NCI-H345 (cell line): ENCODE measurements around the gene MORN2.

ENCODE experiments used
- DNase-seq: peaks from one replicate; lab custom pipeline; 2025; lab: John Stamatoyannopoulos, UW

The MORN2 gene

DNA sequence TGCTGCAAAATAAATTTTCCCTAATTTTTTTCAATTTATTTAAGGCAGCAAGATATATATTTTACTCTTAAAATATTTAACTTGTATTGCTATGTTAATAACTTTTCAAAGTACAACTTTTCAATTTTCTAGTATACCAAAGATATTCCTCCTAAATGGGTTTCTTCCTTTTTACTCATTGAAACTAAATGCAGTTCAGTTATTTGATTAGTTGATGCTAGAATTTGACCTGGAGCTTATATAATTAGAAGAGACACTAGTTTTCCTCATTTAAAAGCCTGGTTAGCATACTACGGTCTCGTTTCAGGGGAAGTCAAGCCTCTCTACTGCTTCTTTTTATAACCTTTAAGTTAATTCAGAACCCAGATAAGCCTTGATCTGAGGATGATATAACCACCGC is 13.8 kb downstream of the MORN2 start, which contains the start of gene ARHGEF33:
Gene ARHGEF33 (plus strand): TSS at position 301 of the 400 bp plus-strand sequence. CDS start 29,573 bp downstream, outside the sequence.
- DNase-seq: no peak

DNA sequence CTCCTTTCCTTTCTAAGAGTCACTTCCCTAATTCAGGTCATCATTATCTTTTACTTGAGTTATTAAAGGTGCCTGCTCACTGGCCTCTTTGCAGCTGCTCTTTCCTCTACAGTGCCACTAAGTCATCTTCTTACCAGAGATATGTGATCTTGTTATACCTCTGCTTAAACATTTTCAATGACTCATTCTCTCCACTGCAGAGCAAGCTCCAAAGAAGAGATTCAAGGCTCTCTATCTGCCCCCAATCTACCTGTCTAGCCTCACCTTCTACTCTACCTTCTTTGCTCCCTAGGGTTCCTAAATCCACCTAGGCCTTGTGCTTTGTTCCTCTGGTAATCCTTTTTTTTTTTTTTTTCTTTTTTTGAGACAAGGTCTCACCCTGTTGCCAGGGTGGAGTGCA is 17.0 kb downstream of the MORN2 start:
- DNase-seq: no peak

DNA sequence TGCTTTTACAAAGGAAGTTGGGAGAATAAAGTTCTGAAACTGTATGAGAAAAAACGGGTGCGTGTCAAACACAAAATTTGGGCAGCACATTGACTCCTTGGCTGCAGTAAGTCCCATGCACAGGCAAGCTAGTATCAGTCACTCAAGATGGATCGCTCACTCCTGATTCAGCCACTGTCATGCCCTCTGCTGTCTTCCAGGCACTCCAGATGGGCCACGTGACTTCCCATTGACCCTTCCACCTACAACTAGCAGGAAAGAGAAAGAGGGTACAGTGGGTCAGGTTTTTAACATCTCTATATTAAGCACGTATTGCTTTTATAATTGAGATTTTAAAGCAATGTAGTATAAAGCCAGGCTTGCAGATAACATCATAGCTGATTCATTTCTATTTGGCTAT is 22.5 kb downstream of the MORN2 start:
- DNase-seq: no peak

DNA sequence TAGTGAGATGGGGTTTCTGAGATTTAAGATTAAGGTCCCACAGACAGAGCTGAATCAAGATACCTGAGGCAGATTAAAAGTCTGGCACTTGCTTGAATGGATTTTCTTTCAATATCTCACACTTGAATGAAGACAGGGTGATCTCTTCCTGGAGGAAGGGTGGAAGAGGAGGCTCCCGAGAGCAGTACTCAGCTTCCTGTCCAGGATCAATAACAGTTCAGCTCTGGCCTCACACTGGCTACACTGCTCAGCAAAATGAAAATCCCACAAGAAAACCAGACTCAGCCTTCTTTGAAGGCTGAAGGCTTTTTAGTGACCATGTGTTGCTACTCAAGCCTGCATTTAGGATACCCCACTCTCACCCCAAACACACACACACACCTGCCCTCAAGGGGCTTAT is 24.9 kb downstream of the MORN2 start:
- DNase-seq: no peak

DNA sequence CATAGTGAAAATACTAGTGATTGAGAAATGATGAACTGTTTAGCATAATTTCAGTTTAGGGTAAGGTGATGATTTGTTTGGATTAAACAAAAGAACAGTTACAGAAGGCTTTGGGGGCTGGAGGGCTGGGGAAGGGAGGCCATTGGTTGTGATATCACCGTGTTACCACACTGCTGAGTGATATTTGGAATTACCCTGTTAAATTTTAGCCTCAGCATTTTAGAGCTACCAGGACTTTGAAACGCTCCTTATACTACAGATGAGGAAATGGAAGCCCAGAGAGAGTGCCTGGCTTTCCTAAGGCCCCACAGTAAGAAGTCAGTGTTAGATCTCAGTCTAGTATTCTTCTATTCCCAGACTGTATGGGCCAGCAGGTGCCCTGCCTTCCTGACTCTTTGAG is 29.5 kb downstream of the MORN2 start:
- no peak for DNase-seq

DNA sequence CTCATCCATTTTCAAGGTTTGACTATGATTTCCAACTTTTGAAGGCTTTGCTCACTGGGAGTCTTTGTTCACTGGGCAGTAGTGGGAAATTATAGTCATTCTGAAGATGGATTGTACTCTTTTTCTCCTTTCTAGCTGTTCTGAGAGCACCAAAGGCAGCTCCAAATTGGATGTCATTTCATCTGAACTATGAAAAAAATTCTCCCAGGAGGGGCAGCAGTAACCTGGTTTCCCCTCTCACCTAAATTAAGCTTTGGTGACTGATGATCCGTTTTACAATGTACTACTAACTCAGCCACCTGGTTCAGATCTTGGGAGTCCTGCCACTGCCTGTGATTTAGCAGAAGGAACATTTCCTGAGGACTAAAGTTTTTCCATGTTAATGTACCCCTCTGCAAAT is 31.5 kb downstream of the MORN2 start:
- DNase-seq: no peak

DNA sequence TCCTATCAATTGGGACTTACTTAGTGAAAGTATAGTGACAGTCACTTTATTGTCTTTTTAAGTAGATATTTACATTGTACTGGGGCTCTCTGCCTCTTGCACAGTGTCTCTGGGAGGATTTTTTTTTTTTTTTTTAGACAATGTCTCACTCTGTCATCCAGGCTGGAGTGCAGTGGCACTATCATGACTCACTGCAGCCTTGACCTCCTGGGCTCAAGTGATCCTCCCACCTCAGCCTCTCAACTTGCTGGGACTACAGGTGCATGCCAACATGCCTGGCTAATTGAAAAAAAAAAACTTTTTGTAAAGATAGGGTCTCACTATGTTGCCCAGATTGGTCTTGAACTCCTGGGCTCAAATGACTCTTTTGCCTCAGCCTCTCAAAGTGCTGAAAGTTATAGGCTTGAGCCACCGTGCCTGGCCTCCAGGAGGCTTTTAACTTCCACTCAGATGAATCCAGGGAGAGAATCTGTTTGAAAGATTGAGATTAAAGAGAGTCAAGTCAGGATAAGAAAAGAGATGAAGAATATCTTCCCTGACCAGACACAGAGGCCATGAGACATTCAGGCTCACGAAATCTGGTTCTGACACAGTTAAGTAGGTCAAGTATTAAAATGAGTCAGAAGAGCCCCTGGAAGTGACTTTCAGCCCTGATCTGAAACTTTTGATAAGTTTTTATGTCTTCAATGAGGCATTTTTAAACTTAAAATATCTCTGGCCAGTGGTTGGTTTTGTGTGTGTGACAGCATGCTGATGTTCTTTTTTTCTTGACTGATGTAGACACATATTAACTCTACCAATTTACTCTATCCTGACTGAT is 32.2 kb downstream of the MORN2 start:
- DNase-seq: no peak

DNA sequence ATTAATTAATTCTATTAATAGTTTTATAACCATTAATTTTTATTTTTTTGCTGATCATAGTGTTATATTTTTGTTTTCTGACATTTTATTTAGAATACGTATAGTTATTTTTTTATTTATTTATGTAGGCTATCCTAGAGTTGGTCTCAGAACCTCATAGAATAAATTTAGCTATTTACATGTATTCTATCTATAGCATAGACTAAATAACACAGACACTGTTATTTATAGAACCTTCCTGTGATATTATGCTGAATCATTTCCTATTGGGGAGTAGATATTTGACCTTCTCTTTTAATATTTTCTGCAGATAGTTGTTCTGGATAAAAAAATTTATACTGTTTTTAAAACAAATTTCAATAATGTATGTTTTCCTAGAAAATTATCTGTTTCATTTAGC is 34.1 kb downstream of the MORN2 start:
- no peak for DNase-seq

DNA sequence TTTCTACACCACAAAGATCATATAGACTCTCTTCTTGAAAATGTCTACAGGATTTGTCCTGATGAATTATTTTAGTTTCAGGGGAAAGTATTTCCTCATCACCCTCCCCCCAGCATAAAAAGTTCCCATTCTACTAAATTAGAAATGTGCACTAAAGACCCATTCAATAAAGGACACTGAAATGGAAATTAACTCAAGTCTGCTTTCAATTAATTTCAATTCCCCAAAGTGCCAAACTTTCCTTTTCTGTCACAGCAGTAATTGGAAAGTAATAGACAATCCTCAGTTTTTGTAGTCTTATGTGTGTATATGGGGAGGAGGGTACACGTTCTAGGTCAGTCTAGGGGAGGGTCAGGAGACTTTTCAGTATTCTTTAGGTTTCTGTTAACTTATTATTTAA is 35.4 kb downstream of the MORN2 start:
- no peak for DNase-seq

DNA sequence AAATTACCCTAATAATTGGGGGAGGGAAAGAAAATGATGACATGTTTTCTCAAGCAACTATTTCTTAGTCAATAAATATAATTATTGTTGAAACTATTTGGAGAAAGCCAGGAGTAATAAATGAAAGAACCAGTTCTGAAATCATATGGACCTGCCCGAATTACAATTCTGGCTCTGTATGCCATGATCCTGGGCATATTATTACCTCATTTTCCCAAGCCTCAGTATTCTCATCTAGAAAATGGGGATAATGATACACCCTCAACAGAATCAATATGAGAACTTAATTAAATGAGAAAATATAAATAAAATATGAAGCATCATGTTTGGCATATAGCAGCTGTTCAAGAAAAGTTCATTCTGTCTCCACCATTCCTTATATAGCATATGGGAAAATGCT is 36.8 kb downstream of the MORN2 start:
- no peak for DNase-seq

DNA sequence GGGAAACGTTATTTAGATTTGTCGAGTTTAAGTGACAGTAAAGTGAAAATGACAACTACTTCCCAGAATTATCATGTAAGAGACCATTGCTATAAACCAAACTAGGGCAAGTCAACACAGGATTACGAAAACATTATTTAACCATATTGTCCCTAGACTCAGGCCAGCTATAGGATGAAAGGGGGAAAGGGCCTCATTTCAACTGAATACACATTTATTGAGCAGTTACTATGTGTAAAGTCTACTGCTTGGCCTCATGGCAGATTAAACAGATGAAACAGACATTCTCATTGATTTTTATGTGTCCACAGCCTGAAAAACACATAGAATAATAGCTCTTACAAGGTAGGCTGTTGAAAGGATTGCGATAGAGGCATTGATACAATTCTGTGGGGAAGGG is 46.6 kb downstream of the MORN2 start:
- no peak for DNase-seq

DNA sequence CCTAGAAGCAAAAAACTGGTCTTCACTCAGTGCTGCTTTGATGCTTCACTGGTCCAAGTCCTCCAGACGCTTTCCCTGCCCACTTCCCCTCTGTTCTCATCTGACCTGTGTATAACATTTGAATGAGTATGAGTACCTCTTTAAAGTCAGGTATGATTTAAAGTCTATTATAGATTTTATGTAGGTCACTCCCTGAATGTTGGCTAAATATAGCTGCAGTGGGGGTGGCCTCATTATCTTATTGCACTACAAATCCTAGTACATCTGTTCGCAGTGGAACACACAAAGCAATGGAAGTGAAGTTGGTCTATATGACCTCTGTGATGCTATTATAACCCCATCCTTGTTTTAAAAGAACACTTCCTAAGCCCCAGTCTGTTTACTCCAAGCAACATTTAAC is 47.1 kb downstream of the MORN2 start:
- no peak for DNase-seq

DNA sequence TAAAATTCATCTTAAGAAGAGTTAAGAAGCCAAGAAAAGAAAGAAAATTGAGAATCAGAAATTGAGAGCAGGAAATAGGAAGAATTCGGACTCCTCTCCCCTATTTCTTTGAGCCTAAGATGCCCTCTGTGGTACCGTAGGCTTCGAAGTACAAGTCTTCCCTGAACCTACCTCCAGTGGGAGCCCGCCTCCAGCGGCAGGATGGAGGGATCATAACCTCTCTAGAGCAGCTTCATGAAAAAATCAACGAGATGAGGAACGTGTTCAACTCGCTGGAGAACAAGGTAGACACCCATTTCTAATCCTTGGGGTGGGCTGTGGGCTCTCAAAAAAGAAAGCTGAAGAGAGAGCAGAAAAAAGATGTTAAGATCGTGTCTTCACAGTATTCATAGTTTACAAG is 50.2 kb downstream of the MORN2 start:
- DNase-seq: no peak

DNA sequence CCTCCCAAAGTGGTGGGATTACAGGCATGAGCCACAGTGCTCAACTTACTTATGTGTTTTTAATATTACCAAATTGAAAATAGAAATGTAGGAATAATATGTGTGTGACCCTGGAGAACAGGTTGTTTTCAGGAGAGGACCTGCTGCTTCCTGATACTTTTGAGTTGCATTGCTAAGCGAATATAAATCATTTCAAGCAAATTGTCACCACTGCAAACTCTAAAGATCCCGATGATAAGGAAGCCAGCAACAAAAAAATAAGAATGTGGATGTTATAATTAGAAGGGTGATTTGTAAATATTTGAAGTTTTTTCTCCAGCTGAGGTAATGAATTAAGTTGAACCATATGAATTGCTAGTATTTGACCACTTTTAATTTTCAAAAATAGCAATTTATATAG is 54.8 kb downstream of the MORN2 start:
- DNase-seq: no peak
